Nephron progenitor cell (in vitro differentiated cells): ENCODE data around the gene EPB41.
A peak's percentile ranks its signal among the peaks of the same experiment; 100 is the strongest.

Experiments
- DNase-seq: peaks from one replicate; pipeline ENCODE4 v3.0.0; 2021
- H3K27ac Mint-ChIP-seq: 2 replicates; pipeline ENCODE4 v1.8.0; 2021; ENCODE audit warnings: mild to moderate bottlenecking, moderate library complexity, mixed read lengths
- H3K27me3 Mint-ChIP-seq: 2 replicates; pipeline ENCODE4 v1.8.0; 2021; ENCODE audit warnings: mild to moderate bottlenecking, low read depth, mixed read lengths; ENCODE audit not compliant: poor library complexity
- H3K36me3 Mint-ChIP-seq: 2 replicates; pipeline ENCODE4 v1.8.0; 2021; ENCODE audit warnings: low read depth, mixed read lengths
- H3K4me1 Mint-ChIP-seq: 2 replicates; pipeline ENCODE4 v1.8.0; 2021; ENCODE audit warnings: mixed read lengths
- H3K4me3 Mint-ChIP-seq: 2 replicates; pipeline ENCODE4 v1.8.0; 2021; ENCODE audit warnings: mild to moderate bottlenecking, moderate library complexity, mixed read lengths
- H3K9me3 Mint-ChIP-seq: 2 replicates; pipeline ENCODE4 v1.8.0; 2021; ENCODE audit warnings: mild to moderate bottlenecking, moderate library complexity, mixed read lengths
- CTCF ChIP-seq: fragments of 200-600 bp; sonication (generic); IDR thresholded peaks from 2 replicates; pipeline ENCODE4 v1.5.0; 2021; ENCODE audit warnings: antibody characterized with exemption

Gene EPB41

DNA sequence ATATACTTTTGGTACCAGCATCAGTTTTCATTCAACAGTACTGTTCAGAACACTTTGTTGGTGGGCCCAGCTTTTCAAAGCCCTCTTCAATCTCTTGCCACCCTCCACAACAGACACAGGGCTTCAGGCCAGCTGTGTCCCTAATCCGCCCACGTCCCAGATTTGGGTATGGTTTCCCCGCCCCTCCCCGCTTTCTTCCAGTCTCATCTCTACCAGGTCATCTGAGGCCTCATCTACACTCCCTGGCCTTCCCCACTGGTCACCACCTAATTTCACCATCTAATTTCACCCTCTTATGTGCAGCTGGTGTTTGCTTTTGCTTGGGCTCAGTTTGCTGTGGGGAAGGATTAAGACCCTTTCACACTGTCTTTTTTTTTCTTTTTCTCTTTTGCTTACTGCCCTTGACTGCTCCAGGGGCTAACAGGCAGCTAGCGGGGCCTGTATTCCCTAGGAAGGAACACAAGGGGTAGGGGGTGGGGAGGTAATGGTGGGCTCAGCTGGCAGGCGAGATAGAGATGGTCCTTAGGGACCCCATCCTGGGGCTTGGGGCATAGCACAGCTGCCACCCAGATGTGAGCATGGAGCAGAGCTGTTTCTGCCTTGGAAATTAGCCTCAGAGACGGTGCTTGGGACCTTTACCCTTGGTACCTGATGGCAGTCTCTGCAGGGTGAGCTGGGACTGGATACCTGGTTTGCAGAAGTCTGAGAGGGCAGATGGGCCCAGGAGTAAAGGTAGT lies 3.8 kb upstream of the EPB41 start:
- no peaks in the 10 kb centered on the region for H3K36me3 Mint-ChIP-seq
- no peak for DNase-seq
- H3K4me1 Mint-ChIP-seq, result peaks cover 29% of the 10 kb centered on the region
- TF ChIP-seq CTCF, result no peak
- no peaks in the 10 kb centered on the region for H3K9me3 Mint-ChIP-seq
- H3K27me3 Mint-ChIP-seq, result peaks cover 4% of the 10 kb centered on the region
- no peak overlapping the region for H3K27ac Mint-ChIP-seq
- H3K4me3 Mint-ChIP-seq, result no peak overlapping the region

GRCh38 chr1:28913786-28914227 lies 562 bp upstream of the EPB41 start:
- DNase-seq, result no peak
- TF ChIP-seq CTCF, result no peak
- H3K27ac Mint-ChIP-seq, result no peak overlapping the region
- H3K4me3 Mint-ChIP-seq, result peak overlapping the region; percentile 68
- H3K4me1 Mint-ChIP-seq, result peaks cover 44% of the 10 kb centered on the region
- no peaks in the 10 kb centered on the region for H3K9me3 Mint-ChIP-seq
- peaks cover 4% of the 10 kb centered on the region for H3K27me3 Mint-ChIP-seq
- no peaks in the 10 kb centered on the region for H3K36me3 Mint-ChIP-seq

- DNase-seq, result no peak
- H3K36me3 Mint-ChIP-seq, result no peaks in the 10 kb centered on the region
These were observed 894 bp downstream of the EPB41 start for GRCh38 chr1:28915031-28915895.

GRCh38 chr1:28917757-28918118 lies 3.4 kb downstream of the EPB41 start:
- Mint-ChIP-seq H3K36me3 (no peaks in the 10 kb centered on the region), H3K27ac (no peak overlapping the region), H3K27me3 (peaks cover 4% of the 10 kb centered on the region), H3K9me3 (no peaks in the 10 kb centered on the region), H3K4me3 (no peak overlapping the region), H3K4me1 (peaks cover 50% of the 10 kb centered on the region)
- no peak for TF ChIP-seq CTCF
- DNase-seq, result no peak

More at GRCh38 chr1:28915031-28915895, 894 bp downstream of the EPB41 start:
- peak overlapping the region; percentile 95 for H3K4me3 Mint-ChIP-seq
- peak overlapping the region; percentile 97 for H3K27ac Mint-ChIP-seq
- no peak for TF ChIP-seq CTCF
- H3K9me3 Mint-ChIP-seq, result no peaks in the 10 kb centered on the region
- peaks cover 4% of the 10 kb centered on the region for H3K27me3 Mint-ChIP-seq
- peaks cover 56% of the 10 kb centered on the region for H3K4me1 Mint-ChIP-seq

GRCh38 chr1:28921286-28921869 lies 7.0 kb downstream of the EPB41 start:
- H3K27ac Mint-ChIP-seq, result no peak overlapping the region
- no peaks in the 10 kb centered on the region for H3K9me3 Mint-ChIP-seq
- H3K4me1 Mint-ChIP-seq, result peaks cover 45% of the 10 kb centered on the region
- DNase-seq, result no peak
- no peak overlapping the region for H3K4me3 Mint-ChIP-seq
- H3K36me3 Mint-ChIP-seq, result peaks cover 8% of the 10 kb centered on the region
- no peak for TF ChIP-seq CTCF
- no peaks in the 10 kb centered on the region for H3K27me3 Mint-ChIP-seq
